HepG2 (cell line): ENCODE data around the gene LUM. TPM values are rescaled to one million over a fixed set of nuclear protein-coding genes. Genes with fewer than 3 reads are reported as not detected.

Experiments
- ATAC-seq: fragments of 200-7000 bp; cut with Tn5 transposase; 3 replicates; pipeline ENCODE4 v1.9.1; 2020; ENCODE audit warnings: mild to moderate bottlenecking, moderate library complexity
- BruUV-seq: library from RNA; stranded (reverse); fragments of 400-500 nt; replicated peaks from 2 replicates; lab custom pipeline; 2021; lab: Mats Ljungman, UMichigan
- CTCF ChIA-PET: fragments of 300-600 bp; formaldehyde crosslinking; extraction: SDS; loops from one replicate; lab custom pipeline; 2021; ENCODE audit warnings: low total read pairs, inconsistent platforms, low intra/inter-chr PET ratio; lab: Yijun Ruan, JAX
- POLR2A ChIA-PET: fragments of 350-600 bp; sonication (Branson Sonifier 250); formaldehyde crosslinking; loops from one replicate; lab custom pipeline; 2020; ENCODE audit warnings: antibody characterized with exemption, inconsistent platforms; lab: Yijun Ruan, JAX
- DNase-seq: peaks from one replicate; pipeline ENCODE4 v3.0.0-alpha.2; 2015; ENCODE audit warnings: low spot score
- FAIRE-seq: peaks from 3 replicates; lab custom pipeline; 2011; peaks lifted over from hg19 to GRCh38; lab: Jason Lieb, UNC
- H2AFZ ChIP-seq: one replicate; pipeline ENCODE4 v1.6.1; 2011; ENCODE audit warnings: low read length, inconsistent platforms
- H3K27ac ChIP-seq: fragments of 300-600 bp; 3 replicates; pipeline ENCODE4 v1.8.0; 2011; ENCODE audit warnings: mixed run types, mild to moderate bottlenecking, mixed read lengths, low read length, inconsistent platforms; ENCODE audit not compliant: insufficient read depth; ENCODE audit errors: extremely low read length
- H3K27me3 ChIP-seq, 2 experiments: fragments of 200-600 bp in 1 of 2; 2 replicates in 1 of 2; 3 replicates in 1 of 2; pipeline versions ENCODE4 v1.6.0 to v1.8.0; 2011; ENCODE audit warnings: low read length in 2 of 2, mild to moderate bottlenecking in 2 of 2, moderate library complexity in 2 of 2, inconsistent platforms in 1 of 2; ENCODE audit not compliant: insufficient read depth in 2 of 2, control insufficient read depth in 1 of 2
- H3K36me3 ChIP-seq, 2 experiments: fragments of 200-600 bp in 1 of 2; replicated peaks in 1 of 2; 2 replicates in 1 of 2; 3 replicates in 1 of 2; pipeline versions ENCODE4 v1.5.1 to v1.8.0; 2011; ENCODE audit warnings: low read length in 2 of 2, inconsistent platforms in 1 of 2; ENCODE audit not compliant: insufficient read depth in 2 of 2, control insufficient read depth in 1 of 2
- H3K4me1 ChIP-seq: 2 replicates; pipeline ENCODE4 v1.5.1; 2012; ENCODE audit warnings: low read length, inconsistent platforms; ENCODE audit not compliant: insufficient read depth
- H3K4me2 ChIP-seq: 2 replicates; pipeline ENCODE4 v1.6.0; 2011; ENCODE audit warnings: low read depth, low read length, inconsistent platforms
- H3K4me3 ChIP-seq, 3 experiments: fragments of 200-600 bp in 1 of 3; sonication (generic), shearing (Covaris generic) in 1 of 3; replicated peaks in 1 of 3; 2 replicates each; pipeline ENCODE4 v1.5.1; 2011 to 2016; ENCODE audit warnings: low read length in 3 of 3, inconsistent platforms in 2 of 3, low read depth in 2 of 3, mild to moderate bottlenecking in 2 of 3, control low read depth in 1 of 3, mixed read lengths in 1 of 3; ENCODE audit not compliant: insufficient read depth in 1 of 3
- H3K79me2 ChIP-seq: one replicate; pipeline ENCODE4 v1.6.1; 2011; ENCODE audit warnings: low read length, inconsistent platforms; ENCODE audit not compliant: insufficient read depth
- H3K9ac ChIP-seq: 2 replicates; pipeline ENCODE4 v1.6.0; 2011; ENCODE audit warnings: mild to moderate bottlenecking, low read depth, low read length, inconsistent platforms; ENCODE audit not compliant: insufficient read depth
- H3K9me3 ChIP-seq: 2 replicates; pipeline ENCODE4 v1.5.1; 2012; ENCODE audit warnings: mild to moderate bottlenecking, low read length
- H4K20me1 ChIP-seq: 2 replicates; pipeline ENCODE4 v1.6.0; 2011; ENCODE audit warnings: inconsistent platforms, mild to moderate bottlenecking, low read length, moderate library complexity; ENCODE audit not compliant: insufficient read depth
- JDP2 ChIP-seq: sonication (generic); formaldehyde crosslinking; IDR thresholded peaks from 2 replicates; pipeline ENCODE4 v1.8.1; 2022; ENCODE audit warnings: missing genetic modification reagents, borderline replicate concordance
- NR1H2 ChIP-seq: sonication (generic); formaldehyde crosslinking; IDR thresholded peaks from 2 replicates; pipeline ENCODE4 v1.8.1; 2022; ENCODE audit warnings: low read depth, missing genetic modification reagents, borderline replicate concordance
- PHF21A ChIP-seq: sonication (generic); formaldehyde crosslinking; IDR thresholded peaks from 2 replicates; pipeline ENCODE4 v1.5.0; 2020; ENCODE audit warnings: mild to moderate bottlenecking, missing genetic modification reagents
- SIX4 ChIP-seq: sonication (generic); formaldehyde crosslinking; IDR thresholded peaks from 2 replicates; pipeline ENCODE4 v1.4.0; 2020; ENCODE audit warnings: missing genetic modification reagents
- SKI ChIP-seq: fragments of 450-650 bp; IDR thresholded peaks from one replicate; pipeline ENCODE4 v1.6.1; 2018; ENCODE audit warnings: mild to moderate bottlenecking; ENCODE audit not compliant: partially characterized antibody
- TFDP1 ChIP-seq: IDR thresholded peaks from 2 replicates; pipeline ENCODE4 v1.6.1; 2016; ENCODE audit warnings: missing compliant biosample characterization, missing genetic modification reagents, borderline replicate concordance
- ZFP37 ChIP-seq: sonication (generic); formaldehyde crosslinking; IDR thresholded peaks from 2 replicates; pipeline ENCODE4 v1.4.0; 2020; ENCODE audit warnings: missing genetic modification reagents, borderline replicate concordance
- ZNF530 ChIP-seq: sonication (generic); formaldehyde crosslinking; IDR thresholded peaks from 2 replicates; pipeline ENCODE4 v1.5.0; 2020; ENCODE audit warnings: low read depth, mild to moderate bottlenecking, missing genetic modification reagents
- ZNF615 ChIP-seq: sonication (generic); formaldehyde crosslinking; IDR thresholded peaks from 2 replicates; pipeline ENCODE4 v1.5.0; 2020; ENCODE audit warnings: mild to moderate bottlenecking, missing genetic modification reagents, borderline replicate concordance
- ZSCAN30 ChIP-seq: sonication (generic); formaldehyde crosslinking; IDR thresholded peaks from 2 replicates; pipeline ENCODE4 v1.5.0; 2020; ENCODE audit warnings: mild to moderate bottlenecking, missing genetic modification reagents
- WGBS: methylation state at CpG from one replicate; pipeline ENCODE4 v1.1.6; 2017; ENCODE audit warnings: low lambda C conversion rate; 5-methylcytosine and 5-hydroxymethylcytosine counted together
- in situ Hi-C: cut with HindIII; loops from 2 replicates; pipeline ENCODE4 v1.10.0; 2017; ENCODE audit warnings: low pct_unique_long_range_greater_than_20kb; ENCODE audit not compliant: extremely low pct_ligation_motif_present
- intact Hi-C: fragments of 100-400 bp; cut with micrococcal nuclease; formaldehyde crosslinking; loops from one replicate; pipeline ENCODE4 v1.10.0; 2022; ENCODE audit not compliant: unreplicated experiment
- polyA plus RNA-seq, 8 experiments: library from polyadenylated mRNA; depleted of rRNA in 3 of 8; stranded (reverse) in 7 of 8; unstranded in 1 of 8; fragments of >200 nt; fragmentation: Illumina TruSeq in 4 of 8; extraction: Trizol in 4 of 8; gene quantifications; 2 replicates each; pipeline versions ENCODE4 v1.2.1 to v1.2.3, GENCODE V29; 2011 to 2016; ENCODE audit warnings: low read depth in 4 of 8, missing spikeins in 1 of 8, mixed read lengths in 1 of 8; ENCODE audit not compliant: insufficient read depth in 1 of 8
- total RNA-seq, 5 experiments: library from RNA; depleted of rRNA; stranded (reverse); fragments of >200 nt; fragmentation: Illumina TruSeq; extraction: Trizol; gene quantifications; 2 replicates each; pipeline ENCODE4 v1.2.3, GENCODE V29; 2016; ENCODE audit warnings: low read depth in 1 of 5

The LUM gene
- total and polyA plus RNA-seq, 2 of the 13 experiments (the other 11 are each of a cell fraction or from before 2014, with no cell fraction given), result not detected

- H3K4me1 ChIP-seq, result no peaks in the 10 kb centered on the region
- H3K27ac ChIP-seq, result no peak overlapping the region
- no peak overlapping the region for H3K4me3 ChIP-seq
- H4K20me1 ChIP-seq, result no peaks in the 10 kb centered on the region
- intact Hi-C loops (no loop called here), in situ Hi-C loops (no loop called here)
- H3K27me3 ChIP-seq, result no peaks in the 10 kb centered on the region
- no peaks in the 10 kb centered on the region for H3K36me3 ChIP-seq
- TF ChIP-seq ZNF530 (CRISPR knock-in tag), result no peak
- TF ChIP-seq NR1H2 (CRISPR knock-in tag), result no peak
- no peak for TF ChIP-seq SIX4 (CRISPR knock-in tag)
- TF ChIP-seq SKI, result no peak
- no peak for TF ChIP-seq PHF21A (CRISPR knock-in tag)
- no peak for TF ChIP-seq ZNF615 (CRISPR knock-in tag)
- TF ChIP-seq ZFP37 (CRISPR knock-in tag), result no peak
- no peak for TF ChIP-seq JDP2 (CRISPR knock-in tag)
- TF ChIP-seq TFDP1, result no peak
- no peak for TF ChIP-seq ZSCAN30 (CRISPR knock-in tag)
- no peak overlapping the region for H2AFZ ChIP-seq
- no peaks in the 10 kb centered on the region for H3K79me2 ChIP-seq
- peaks cover 19% of the 10 kb centered on the region for H3K9me3 ChIP-seq
- no peak for DNase-seq
- WGBS, result 0% methylated on average over 3 of the region's 3 CpGs
- H3K4me2 ChIP-seq, result no peak overlapping the region
- ATAC-seq, result no peak
- no peak for FAIRE-seq
- ChIA-PET CTCF (no interaction called here), POLR2A (no interaction called here)
- H3K9ac ChIP-seq, result no peak overlapping the region
- BruUV-seq, result no TSS peak
Observed at GRCh38 chr12:91098941-91099340, 12.4 kb downstream of the LUM start.
